Measurements from ENCODE around the gene OR10V1.

GRCh38 chr11:59758401-59759037, 44.9 kb upstream of the OR10V1 start:
- TF ChIP-seq CTCF (IDR thresholded peaks at IDR 0.05) (no peak), POLR2AphosphoS5 (IDR thresholded peaks at IDR 0.05; ENCODE audit: low read depth, low read length) (no peak), SIN3A (IDR thresholded peaks at IDR 0.05; ENCODE audit: borderline replicate concordance, insufficient read depth, low read depth, low read length) (no peak)
